GM13976 (cell line): ENCODE data around the gene RUNX2.

ENCODE experiments used
- DNase-seq: peaks from one replicate; pipeline ENCODE4 v3.0.0; 2012; ENCODE audit warnings: low spot score
- CTCF ChIP-seq: IDR thresholded peaks from 2 replicates; pipeline ENCODE4 v1.5.1; 2012; ENCODE audit warnings: borderline replicate concordance, mild to moderate bottlenecking; ENCODE audit not compliant: insufficient read depth; ENCODE audit errors: extremely low read depth, missing control alignments, control extremely low read depth
- in situ Hi-C: fragments of 300-500 bp; cut with MboI; formaldehyde crosslinking; loops from one replicate; pipeline ENCODE4 v1.12.0; 2022; ENCODE audit warnings: low sequenced_read_pairs, mixed read lengths, inconsistent platforms; ENCODE audit not compliant: unreplicated experiment

RUNX2 gene

GRCh38 chr6:45624228-45624627 is 296.1 kb downstream of the RUNX2 start:
- TF ChIP-seq CTCF = no peak
- in situ Hi-C loops = no loop called here

GRCh38 chr6:45625191-45625664 is 297.1 kb downstream of the RUNX2 start:
- DNase-seq = no peak
- TF ChIP-seq CTCF = no peak
- in situ Hi-C loops = no loop called here

More at GRCh38 chr6:45624228-45624627, 296.1 kb downstream of the RUNX2 start:
- DNase-seq = no peak

GRCh38 chr6:45626087-45626891 is 298.2 kb downstream of the RUNX2 start:
- in situ Hi-C loops = no loop called here
- DNase-seq = no peak
- no peak for TF ChIP-seq CTCF

GRCh38 chr6:45630314-45630713 is 302.2 kb downstream of the RUNX2 start:
- TF ChIP-seq CTCF = no peak
- DNase-seq = no peak
- in situ Hi-C loops = no loop called here

GRCh38 chr6:45630801-45631200 is 302.7 kb downstream of the RUNX2 start:
- no peak for TF ChIP-seq CTCF

GRCh38 chr6:45631396-45631795 is 303.3 kb downstream of the RUNX2 start:
- TF ChIP-seq CTCF = no peak
- no peak for DNase-seq
- in situ Hi-C loops = no loop called here

More at GRCh38 chr6:45630801-45631200, 302.7 kb downstream of the RUNX2 start:
- in situ Hi-C loops = no loop called here
- no peak for DNase-seq
